ENCODE measurements around the gene THSD4.

THSD4 gene

GRCh38 chr15:71577071-71577470 lies 461.8 kb downstream of the THSD4 start:
- Histone ChIP-seq H3K4me1 (ENCODE audit: insufficient read depth, low read length, severe bottlenecking) (no peaks in the 10 kb centered on the region), H3K9me3 (ENCODE audit: low read length) (no peaks in the 10 kb centered on the region), H3K27me3 (ENCODE audit: insufficient read depth, low read length) (no peaks in the 10 kb centered on the region), H3K9ac (ENCODE audit: low read length) (no peak overlapping the region), H3K4me2 (ENCODE audit: low read length) (no peak overlapping the region), H3K27ac (ENCODE audit: low read depth, low read length, poor library complexity, severe bottlenecking) (no peak overlapping the region), H3K79me2 (ENCODE audit: insufficient read depth, low read length) (no peaks in the 10 kb centered on the region), H3F3A (ENCODE audit: insufficient read depth, low read length) (no peaks in the 10 kb centered on the region), H3K4me3 (ENCODE audit: low read depth, low read length, poor library complexity, severe bottlenecking) (no peak overlapping the region), H4K20me1 (ENCODE audit: insufficient read depth, low read length) (no peaks in the 10 kb centered on the region), H3K9me2 (ENCODE audit: low read depth, low read length) (no peaks in the 10 kb centered on the region), H3K36me3 (ENCODE audit: insufficient read depth, low read length) (no peaks in the 10 kb centered on the region), H2AFZ (ENCODE audit: low read length) (no peak overlapping the region)
- TF ChIP-seq CTCF (IDR thresholded peaks at IDR 0.05; ENCODE audit: low read length) (no peak), EZH2 (IDR thresholded peaks at IDR 0.05; ENCODE audit: borderline replicate concordance, low read length) (no peak)

GRCh38 chr15:71581398-71581930 lies 466.2 kb downstream of the THSD4 start:
- no peaks in the 10 kb centered on the region for H3K79me2 ChIP-seq (ENCODE audit: insufficient read depth, low read length)
- H3K27ac ChIP-seq (ENCODE audit: low read depth, low read length, poor library complexity, severe bottlenecking), result no peak overlapping the region
- H2AFZ ChIP-seq (ENCODE audit: low read length), result no peak overlapping the region
- no peak overlapping the region for H3K4me3 ChIP-seq (ENCODE audit: low read depth, low read length, poor library complexity, severe bottlenecking)
- no peak overlapping the region for H3K4me2 ChIP-seq (ENCODE audit: low read length)
- H3K4me1 ChIP-seq (ENCODE audit: insufficient read depth, low read length, severe bottlenecking), result no peaks in the 10 kb centered on the region
- H3F3A ChIP-seq (ENCODE audit: insufficient read depth, low read length), result no peaks in the 10 kb centered on the region
- H3K9me3 ChIP-seq (ENCODE audit: low read length), result no peaks in the 10 kb centered on the region
- H4K20me1 ChIP-seq (ENCODE audit: insufficient read depth, low read length), result no peaks in the 10 kb centered on the region
- H3K9ac ChIP-seq (ENCODE audit: low read length), result no peak overlapping the region
- TF ChIP-seq CTCF (IDR thresholded peaks at IDR 0.05; ENCODE audit: low read length) (no peak), EZH2 (IDR thresholded peaks at IDR 0.05; ENCODE audit: borderline replicate concordance, low read length) (no peak)
- no peaks in the 10 kb centered on the region for H3K27me3 ChIP-seq (ENCODE audit: insufficient read depth, low read length)
- no peaks in the 10 kb centered on the region for H3K9me2 ChIP-seq (ENCODE audit: low read depth, low read length)
- H3K36me3 ChIP-seq (ENCODE audit: insufficient read depth, low read length), result no peaks in the 10 kb centered on the region

GRCh38 chr15:71585159-71585558 lies 469.9 kb downstream of the THSD4 start:
- Histone ChIP-seq H3K9ac (ENCODE audit: low read length) (no peak overlapping the region), H4K20me1 (ENCODE audit: insufficient read depth, low read length) (no peaks in the 10 kb centered on the region), H3K27me3 (ENCODE audit: insufficient read depth, low read length) (no peaks in the 10 kb centered on the region), H3K4me3 (ENCODE audit: low read depth, low read length, poor library complexity, severe bottlenecking) (no peak overlapping the region), H3K36me3 (ENCODE audit: insufficient read depth, low read length) (no peaks in the 10 kb centered on the region), H3K79me2 (ENCODE audit: insufficient read depth, low read length) (no peaks in the 10 kb centered on the region), H3K27ac (ENCODE audit: low read depth, low read length, poor library complexity, severe bottlenecking) (no peak overlapping the region), H3K9me3 (ENCODE audit: low read length) (no peaks in the 10 kb centered on the region), H2AFZ (ENCODE audit: low read length) (no peak overlapping the region), H3K4me2 (ENCODE audit: low read length) (no peak overlapping the region), H3F3A (ENCODE audit: insufficient read depth, low read length) (no peaks in the 10 kb centered on the region), H3K9me2 (ENCODE audit: low read depth, low read length) (no peaks in the 10 kb centered on the region), H3K4me1 (ENCODE audit: insufficient read depth, low read length, severe bottlenecking) (no peaks in the 10 kb centered on the region)
- TF ChIP-seq CTCF (IDR thresholded peaks at IDR 0.05; ENCODE audit: low read length) (no peak), EZH2 (IDR thresholded peaks at IDR 0.05; ENCODE audit: borderline replicate concordance, low read length) (no peak)
